ENCODE data around the gene PTPRT. TPM values are rescaled to one million over a fixed set of nuclear protein-coding genes. Genes with fewer than 3 reads are reported as not detected.

PTPRT gene
- total RNA-seq, 1 donor from 2014 or later, result not detected

DNA sequence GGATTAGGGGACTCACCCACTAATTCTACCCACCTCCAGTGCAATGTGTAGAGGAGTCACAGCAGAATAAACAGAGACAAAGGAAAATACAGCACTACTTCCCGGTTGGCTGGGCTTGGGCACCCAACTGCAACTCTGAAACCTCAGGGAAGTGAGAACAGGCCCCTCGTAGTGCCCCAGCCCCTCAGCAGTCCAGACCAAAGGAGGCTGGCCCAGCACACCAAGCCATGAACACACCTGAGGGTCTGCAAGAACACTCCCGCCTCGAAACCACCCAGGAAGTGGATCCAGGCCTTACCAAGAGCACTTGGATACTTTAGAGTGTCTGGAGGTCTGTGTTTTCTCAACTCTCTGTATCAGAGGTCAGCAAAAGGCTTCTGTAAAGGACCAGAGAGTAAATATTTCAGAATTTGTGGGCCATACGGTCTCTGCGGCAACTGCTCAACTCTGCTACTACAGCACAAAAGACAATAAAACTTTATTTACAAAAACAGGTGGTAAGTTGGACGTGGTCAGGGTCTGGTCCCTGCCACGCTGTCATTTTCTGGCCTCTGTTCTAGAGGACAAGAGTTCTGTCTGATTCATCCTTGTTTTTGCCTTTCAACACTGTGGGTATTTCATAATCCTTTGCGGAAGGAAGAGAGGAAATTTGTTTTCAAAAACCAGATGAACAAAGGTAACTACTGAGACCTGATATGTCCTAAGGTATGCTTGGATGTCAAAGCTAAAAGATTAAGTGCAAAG is 154.6 kb downstream of the PTPRT start:
- Mint-ChIP-seq H3K36me3 (ENCODE audit: low read depth) (no peaks in the 10 kb centered on the region), H3K9me3 (ENCODE audit: low read depth) (peaks cover 6% of the 10 kb centered on the region), H3K27ac (ENCODE audit: unreplicated experiment) (no peak overlapping the region), H3K27me3 (ENCODE audit: low read depth) (no peaks in the 10 kb centered on the region), H3K4me1 (ENCODE audit: low read depth) (no peaks in the 10 kb centered on the region), H3K4me3 (ENCODE audit: unreplicated experiment) (no peak overlapping the region)
- DNase-seq (ENCODE audit: low spot score), result no peak
- TF ChIP-seq, protein P1, sequence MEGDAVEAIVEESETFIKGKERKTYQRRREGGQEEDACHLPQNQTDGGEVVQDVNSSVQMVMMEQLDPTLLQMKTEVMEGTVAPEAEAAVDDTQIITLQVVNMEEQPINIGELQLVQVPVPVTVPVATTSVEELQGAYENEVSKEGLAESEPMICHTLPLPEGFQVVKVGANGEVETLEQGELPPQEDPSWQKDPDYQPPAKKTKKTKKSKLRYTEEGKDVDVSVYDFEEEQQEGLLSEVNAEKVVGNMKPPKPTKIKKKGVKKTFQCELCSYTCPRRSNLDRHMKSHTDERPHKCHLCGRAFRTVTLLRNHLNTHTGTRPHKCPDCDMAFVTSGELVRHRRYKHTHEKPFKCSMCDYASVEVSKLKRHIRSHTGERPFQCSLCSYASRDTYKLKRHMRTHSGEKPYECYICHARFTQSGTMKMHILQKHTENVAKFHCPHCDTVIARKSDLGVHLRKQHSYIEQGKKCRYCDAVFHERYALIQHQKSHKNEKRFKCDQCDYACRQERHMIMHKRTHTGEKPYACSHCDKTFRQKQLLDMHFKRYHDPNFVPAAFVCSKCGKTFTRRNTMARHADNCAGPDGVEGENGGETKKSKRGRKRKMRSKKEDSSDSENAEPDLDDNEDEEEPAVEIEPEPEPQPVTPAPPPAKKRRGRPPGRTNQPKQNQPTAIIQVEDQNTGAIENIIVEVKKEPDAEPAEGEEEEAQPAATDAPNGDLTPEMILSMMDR (IDR thresholded peaks at IDR 0.05), result no peak

DNA sequence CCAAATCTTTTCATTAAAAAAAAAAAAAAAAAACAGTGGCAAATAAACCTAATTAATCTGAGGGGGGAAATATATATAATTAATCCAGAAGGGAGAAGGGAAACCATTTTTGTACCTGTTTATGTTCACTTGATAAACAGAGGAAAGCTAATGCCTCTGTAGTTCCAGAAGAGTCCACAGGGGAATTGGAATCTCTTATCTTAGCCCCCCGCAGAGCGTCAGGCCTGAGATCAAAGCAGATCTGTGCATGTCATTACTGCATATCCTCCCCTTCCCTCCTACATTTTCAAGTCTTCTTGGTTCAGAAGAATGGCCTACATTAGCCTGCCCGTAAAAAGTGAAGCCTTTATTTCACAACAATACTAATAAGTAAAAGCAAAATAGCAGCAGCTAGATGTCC is 157.2 kb downstream of the PTPRT start:
- Mint-ChIP-seq H3K4me3 (ENCODE audit: unreplicated experiment) (no peak overlapping the region), H3K4me1 (ENCODE audit: low read depth) (no peaks in the 10 kb centered on the region), H3K9me3 (ENCODE audit: low read depth) (peaks cover 11% of the 10 kb centered on the region), H3K27me3 (ENCODE audit: low read depth) (no peaks in the 10 kb centered on the region), H3K27ac (ENCODE audit: unreplicated experiment) (no peak overlapping the region), H3K36me3 (ENCODE audit: low read depth) (no peaks in the 10 kb centered on the region)
- TF ChIP-seq, protein P1 (IDR thresholded peaks at IDR 0.05), result no peak
- DNase-seq (ENCODE audit: low spot score), result no peak

DNA sequence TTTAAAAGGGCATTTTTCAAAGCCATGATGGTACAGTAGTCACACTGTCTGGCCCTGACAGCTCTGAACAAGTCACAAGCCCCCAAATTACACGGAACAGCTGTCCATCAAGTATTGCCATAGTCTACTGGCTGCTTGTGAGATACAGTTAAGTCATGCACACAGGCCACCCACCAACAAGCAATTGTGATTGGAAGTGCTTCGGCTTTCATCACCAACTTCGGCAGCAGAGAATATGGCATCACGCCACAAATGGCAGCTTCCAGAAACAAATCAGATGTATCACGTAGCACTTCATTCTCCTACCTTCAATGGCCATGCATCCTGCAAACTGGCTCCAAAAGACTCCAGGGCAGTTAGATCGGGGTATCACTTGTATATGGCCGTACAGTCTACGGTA is 160.5 kb downstream of the PTPRT start:
- Mint-ChIP-seq H3K27me3 (ENCODE audit: low read depth) (no peaks in the 10 kb centered on the region), H3K36me3 (ENCODE audit: low read depth) (no peaks in the 10 kb centered on the region), H3K9me3 (ENCODE audit: low read depth) (peaks cover 20% of the 10 kb centered on the region), H3K4me1 (ENCODE audit: low read depth) (no peaks in the 10 kb centered on the region), H3K4me3 (ENCODE audit: unreplicated experiment) (no peak overlapping the region), H3K27ac (ENCODE audit: unreplicated experiment) (no peak overlapping the region)
- no peak for DNase-seq (ENCODE audit: low spot score)
- TF ChIP-seq, protein P1 (IDR thresholded peaks at IDR 0.05), result no peak

DNA sequence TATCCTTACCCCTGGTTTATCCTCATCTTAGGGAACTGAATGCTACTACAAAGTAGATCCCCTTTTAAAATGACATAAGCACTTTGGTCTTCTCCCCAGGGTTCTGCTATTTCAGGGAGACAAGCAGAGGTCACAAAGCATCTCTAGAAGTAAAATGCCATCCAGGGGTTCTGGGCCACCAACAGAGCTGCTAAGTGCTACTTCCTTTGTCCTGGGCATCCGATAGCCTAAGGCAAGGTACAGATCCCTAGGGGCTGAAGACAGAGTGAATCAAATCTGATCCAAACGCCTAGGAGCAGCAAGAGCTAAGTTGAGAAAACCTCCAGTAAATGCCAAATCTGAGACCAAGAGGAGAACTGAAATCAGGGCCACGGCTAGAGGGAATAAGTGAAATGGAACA is 161.2 kb downstream of the PTPRT start:
- no peak for DNase-seq (ENCODE audit: low spot score)
- no peaks in the 10 kb centered on the region for H3K27me3 Mint-ChIP-seq (ENCODE audit: low read depth)
- H3K4me3 Mint-ChIP-seq (ENCODE audit: unreplicated experiment), result no peak overlapping the region
- no peaks in the 10 kb centered on the region for H3K4me1 Mint-ChIP-seq (ENCODE audit: low read depth)
- no peak overlapping the region for H3K27ac Mint-ChIP-seq (ENCODE audit: unreplicated experiment)
- TF ChIP-seq, protein P1 (IDR thresholded peaks at IDR 0.05), result no peak
- H3K9me3 Mint-ChIP-seq (ENCODE audit: low read depth), result peaks cover 23% of the 10 kb centered on the region
- no peaks in the 10 kb centered on the region for H3K36me3 Mint-ChIP-seq (ENCODE audit: low read depth)

DNA sequence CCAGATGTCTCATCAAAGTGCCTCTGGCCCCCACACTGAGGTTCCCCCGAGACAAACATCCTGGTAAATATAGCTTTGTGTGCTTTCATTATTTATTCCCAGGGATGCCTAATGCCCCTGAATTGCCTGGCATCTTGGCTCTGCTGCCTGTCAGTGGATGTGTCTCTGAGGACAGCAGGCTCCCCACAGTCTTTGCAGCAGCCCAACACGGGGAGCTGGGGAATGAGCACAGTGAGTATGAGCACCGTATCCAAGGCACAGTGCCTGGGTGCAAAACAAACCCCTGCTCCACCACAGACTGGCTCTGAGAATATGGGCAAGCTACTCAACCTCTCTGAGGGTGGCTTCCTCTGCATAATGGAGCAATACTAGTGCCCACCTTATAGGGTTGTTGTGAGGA is 165.9 kb downstream of the PTPRT start:
- Mint-ChIP-seq H3K36me3 (ENCODE audit: low read depth) (no peaks in the 10 kb centered on the region), H3K4me3 (ENCODE audit: unreplicated experiment) (no peak overlapping the region), H3K9me3 (ENCODE audit: low read depth) (peaks cover 14% of the 10 kb centered on the region), H3K27ac (ENCODE audit: unreplicated experiment) (no peak overlapping the region), H3K27me3 (ENCODE audit: low read depth) (no peaks in the 10 kb centered on the region), H3K4me1 (ENCODE audit: low read depth) (no peaks in the 10 kb centered on the region)
- no peak for DNase-seq (ENCODE audit: low spot score)
- TF ChIP-seq, protein P1 (IDR thresholded peaks at IDR 0.05), result no peak

Measured in chondrocyte (in vitro differentiated cells).